OCI-LY7 (cell line): Measurements from ENCODE around the gene MBTD1. TPM values are rescaled to one million over a fixed set of nuclear protein-coding genes. Genes with fewer than 3 reads are reported as not detected.

Experiments
- BruUV-seq: library from RNA; stranded (reverse); fragments of 400-500 nt; replicated peaks from 2 replicates; lab custom pipeline; 2021; lab: Mats Ljungman, UMichigan
- CTCF ChIA-PET: fragments of 300-600 bp; sonication (Branson Sonifier 250); formaldehyde crosslinking; loops from one replicate; lab custom pipeline; 2022; ENCODE audit warnings: antibody characterized with exemption; ENCODE audit not compliant: unreplicated experiment; lab: Charles Lee
- POLR2A ChIA-PET: fragments of 300-600 bp; sonication (Branson Sonifier 250); formaldehyde crosslinking; loops from one replicate; lab custom pipeline; 2022; ENCODE audit warnings: antibody characterized with exemption; lab: Charles Lee
- DNase-seq: peaks from one replicate; pipeline ENCODE4 v3.0.0-alpha.2; 2015; ENCODE audit warnings: low spot score
- H2AFZ ChIP-seq: fragments of 200-600 bp; sonication (generic), shearing (Covaris generic); 2 replicates; pipeline ENCODE4 v1.6.1; 2014; ENCODE audit warnings: mild to moderate bottlenecking, antibody characterized with exemption, low read length, moderate library complexity
- H3K27ac ChIP-seq: fragments of 200-600 bp; sonication (generic); 2 replicates; pipeline ENCODE4 v1.5.1; 2014; ENCODE audit warnings: mixed run types, low read depth, mild to moderate bottlenecking, moderate library complexity, low read length, inconsistent platforms; ENCODE audit not compliant: poor library complexity, severe bottlenecking
- H3K36me3 ChIP-seq: fragments of 200-600 bp; sonication (generic); 2 replicates; pipeline ENCODE4 v1.6.1; 2014; ENCODE audit warnings: mild to moderate bottlenecking, antibody characterized with exemption, low read length, moderate library complexity, mixed read lengths; ENCODE audit not compliant: insufficient read depth
- H3K4me1 ChIP-seq: fragments of 200-600 bp; sonication (generic); 2 replicates; pipeline ENCODE4 v1.5.1; 2014; ENCODE audit warnings: mild to moderate bottlenecking, low read length; ENCODE audit not compliant: insufficient read depth, poor library complexity, severe bottlenecking
- H3K4me2 ChIP-seq: fragments of 200-600 bp; sonication (generic); 2 replicates; pipeline ENCODE4 v1.6.1; 2014; ENCODE audit warnings: mild to moderate bottlenecking, low read length
- H3K4me3 ChIP-seq: fragments of 200-600 bp; sonication (generic); 2 replicates; pipeline ENCODE4 v1.5.1; 2014; ENCODE audit warnings: mild to moderate bottlenecking, low read depth, low read length; ENCODE audit not compliant: poor library complexity, severe bottlenecking
- H3K79me2 ChIP-seq: fragments of 200-600 bp; sonication (generic); 2 replicates; pipeline ENCODE4 v1.6.1; 2016; ENCODE audit warnings: low read depth, mild to moderate bottlenecking, low read length, moderate library complexity, mixed read lengths; ENCODE audit not compliant: insufficient read depth
- H3K9me2 ChIP-seq: fragments of 200-600 bp; sonication (generic); 2 replicates; pipeline ENCODE4 v1.6.1; 2016; ENCODE audit warnings: mild to moderate bottlenecking, low read length, mixed read lengths; ENCODE audit not compliant: insufficient read depth
- H3K9me3 ChIP-seq: fragments of 200-600 bp; sonication (generic); 2 replicates; pipeline ENCODE4 v1.6.1; 2014; ENCODE audit warnings: mild to moderate bottlenecking, mixed run types, low read length, mixed read lengths
- H4K20me1 ChIP-seq: fragments of 200-600 bp; sonication (generic); 2 replicates; pipeline ENCODE4 v1.6.1; 2014; ENCODE audit warnings: mild to moderate bottlenecking, antibody characterized with exemption, low read length, moderate library complexity, mixed read lengths; ENCODE audit not compliant: insufficient read depth
- EZH2phosphoT487 ChIP-seq: fragments of 200-600 bp; sonication (generic); IDR thresholded peaks from 2 replicates; pipeline ENCODE4 v1.6.1; 2018; ENCODE audit warnings: low read depth, borderline replicate concordance, mild to moderate bottlenecking, mixed run types, antibody characterized with exemption, low read length, moderate library complexity, mixed read lengths
- intact Hi-C: fragments of 100-400 bp; cut with micrococcal nuclease; formaldehyde crosslinking; loops from one replicate; pipeline ENCODE4 v1.10.0; 2022; ENCODE audit not compliant: unreplicated experiment
- total RNA-seq, 2 experiments: library from RNA; depleted of rRNA in 1 of 2; stranded (reverse); fragments of >200 nt in 1 of 2; shearing (Covaris generic) in 1 of 2; gene quantifications; 2 replicates each; pipeline ENCODE4 v1.2.3, GENCODE V29; 2014 to 2022
- TF ChIP-seq, protein P1 (sequence below): fragments of 200-600 bp; sonication (generic); conservative IDR thresholded peaks from 2 replicates; pipeline ENCODE4 v1.5.1; 2014; ENCODE audit warnings: mild to moderate bottlenecking, antibody characterized with exemption, low read length, moderate library complexity, mixed read lengths

MBTD1 gene
- total RNA-seq, 2 experiments from 2014 or later: 17.3 to 39.1 TPM

- no peak for TF ChIP-seq EZH2phosphoT487
- TF ChIP-seq, protein P1, sequence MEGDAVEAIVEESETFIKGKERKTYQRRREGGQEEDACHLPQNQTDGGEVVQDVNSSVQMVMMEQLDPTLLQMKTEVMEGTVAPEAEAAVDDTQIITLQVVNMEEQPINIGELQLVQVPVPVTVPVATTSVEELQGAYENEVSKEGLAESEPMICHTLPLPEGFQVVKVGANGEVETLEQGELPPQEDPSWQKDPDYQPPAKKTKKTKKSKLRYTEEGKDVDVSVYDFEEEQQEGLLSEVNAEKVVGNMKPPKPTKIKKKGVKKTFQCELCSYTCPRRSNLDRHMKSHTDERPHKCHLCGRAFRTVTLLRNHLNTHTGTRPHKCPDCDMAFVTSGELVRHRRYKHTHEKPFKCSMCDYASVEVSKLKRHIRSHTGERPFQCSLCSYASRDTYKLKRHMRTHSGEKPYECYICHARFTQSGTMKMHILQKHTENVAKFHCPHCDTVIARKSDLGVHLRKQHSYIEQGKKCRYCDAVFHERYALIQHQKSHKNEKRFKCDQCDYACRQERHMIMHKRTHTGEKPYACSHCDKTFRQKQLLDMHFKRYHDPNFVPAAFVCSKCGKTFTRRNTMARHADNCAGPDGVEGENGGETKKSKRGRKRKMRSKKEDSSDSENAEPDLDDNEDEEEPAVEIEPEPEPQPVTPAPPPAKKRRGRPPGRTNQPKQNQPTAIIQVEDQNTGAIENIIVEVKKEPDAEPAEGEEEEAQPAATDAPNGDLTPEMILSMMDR: no peak
These were observed 62.1 kb downstream of the MBTD1 start for GRCh38 chr17:51197754-51198153.

DNA sequence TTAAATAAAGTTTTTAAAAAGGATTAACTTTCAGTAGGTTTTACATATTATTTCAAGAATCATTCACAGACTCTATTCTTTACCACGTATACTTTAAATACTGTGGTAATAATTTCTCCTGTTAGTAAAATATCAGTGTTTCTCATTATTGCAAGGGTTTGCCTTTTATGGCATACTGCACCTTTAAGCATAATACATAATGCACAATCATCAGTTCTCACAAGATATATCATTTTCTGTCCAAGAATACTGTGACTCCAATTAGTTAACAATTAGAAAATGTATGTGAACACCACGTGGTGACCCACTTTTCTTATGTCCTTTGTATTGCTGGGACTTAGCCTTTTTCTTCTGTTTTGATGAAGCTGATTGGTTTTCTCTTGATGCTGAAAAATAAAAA is 68.0 kb downstream of the MBTD1 start:
- H3K4me1 ChIP-seq: no peaks in the 10 kb centered on the region
- POLR2A ChIA-PET: no interaction called here
- TF ChIP-seq, protein P1: no peak
- TF ChIP-seq EZH2phosphoT487: no peak
- H3K9me2 ChIP-seq: no peaks in the 10 kb centered on the region
- no peaks in the 10 kb centered on the region for H3K9me3 ChIP-seq
- no peaks in the 10 kb centered on the region for H3K79me2 ChIP-seq
- no peak overlapping the region for H3K4me2 ChIP-seq
- DNase-seq: no peak
- BruUV-seq: no TSS peak
- peaks cover 77% of the 10 kb centered on the region for H3K36me3 ChIP-seq
- no peak overlapping the region for H3K27ac ChIP-seq
- H2AFZ ChIP-seq: no peak overlapping the region
- CTCF ChIA-PET: no interaction called here
- H3K4me3 ChIP-seq: no peak overlapping the region
- intact Hi-C loops: no loop called here
- H4K20me1 ChIP-seq: no peaks in the 10 kb centered on the region

More at GRCh38 chr17:51197754-51198153, 62.1 kb downstream of the MBTD1 start:
- Histone ChIP-seq H3K36me3 (peaks cover 86% of the 10 kb centered on the region), H3K4me2 (no peak overlapping the region), H2AFZ (no peak overlapping the region), H3K9me2 (no peaks in the 10 kb centered on the region), H3K4me1 (no peaks in the 10 kb centered on the region), H3K9me3 (no peaks in the 10 kb centered on the region), H3K4me3 (no peak overlapping the region), H3K79me2 (no peaks in the 10 kb centered on the region), H4K20me1 (no peaks in the 10 kb centered on the region), H3K27ac (no peak overlapping the region)
- DNase-seq: no peak
- POLR2A ChIA-PET: no interaction called here
- no TSS peak for BruUV-seq
- CTCF ChIA-PET: no interaction called here
- intact Hi-C loops: no loop called here

- no peak for TF ChIP-seq EZH2phosphoT487
- TF ChIP-seq, protein P1: no peak
- Histone ChIP-seq H3K4me1 (no peaks in the 10 kb centered on the region), H3K36me3 (peaks cover 81% of the 10 kb centered on the region), H2AFZ (no peak overlapping the region), H3K27ac (no peak overlapping the region), H3K4me2 (no peak overlapping the region), H4K20me1 (no peaks in the 10 kb centered on the region), H3K9me2 (no peaks in the 10 kb centered on the region), H3K4me3 (no peak overlapping the region), H3K9me3 (no peaks in the 10 kb centered on the region), H3K79me2 (no peaks in the 10 kb centered on the region)
- POLR2A ChIA-PET: interaction anchor here (0.7 kb wide), 1 partner anchor 12 kb away, joined by 3 read pairs; no protein-coding TSS in a partner anchor
- no peak for DNase-seq
- CTCF ChIA-PET: no interaction called here
- no TSS peak for BruUV-seq
- intact Hi-C loops: no loop called here
These were observed 70.2 kb downstream of the MBTD1 start for GRCh38 chr17:51189628-51190027.
